ENCODE measurements around the gene PDCD2L.
A peak's percentile ranks its signal among the peaks of the same experiment; 100 is the strongest.
"Not testable (repeated sequence)": the region's sequence is repeated elsewhere in the genome, so short reads cannot be mapped to it uniquely, and the experiment has no call there.

Gene PDCD2L

GRCh38 chr19:34458677-34459076 lies 54.5 kb downstream of the PDCD2L start:
- TF ChIP-seq, protein P1, sequence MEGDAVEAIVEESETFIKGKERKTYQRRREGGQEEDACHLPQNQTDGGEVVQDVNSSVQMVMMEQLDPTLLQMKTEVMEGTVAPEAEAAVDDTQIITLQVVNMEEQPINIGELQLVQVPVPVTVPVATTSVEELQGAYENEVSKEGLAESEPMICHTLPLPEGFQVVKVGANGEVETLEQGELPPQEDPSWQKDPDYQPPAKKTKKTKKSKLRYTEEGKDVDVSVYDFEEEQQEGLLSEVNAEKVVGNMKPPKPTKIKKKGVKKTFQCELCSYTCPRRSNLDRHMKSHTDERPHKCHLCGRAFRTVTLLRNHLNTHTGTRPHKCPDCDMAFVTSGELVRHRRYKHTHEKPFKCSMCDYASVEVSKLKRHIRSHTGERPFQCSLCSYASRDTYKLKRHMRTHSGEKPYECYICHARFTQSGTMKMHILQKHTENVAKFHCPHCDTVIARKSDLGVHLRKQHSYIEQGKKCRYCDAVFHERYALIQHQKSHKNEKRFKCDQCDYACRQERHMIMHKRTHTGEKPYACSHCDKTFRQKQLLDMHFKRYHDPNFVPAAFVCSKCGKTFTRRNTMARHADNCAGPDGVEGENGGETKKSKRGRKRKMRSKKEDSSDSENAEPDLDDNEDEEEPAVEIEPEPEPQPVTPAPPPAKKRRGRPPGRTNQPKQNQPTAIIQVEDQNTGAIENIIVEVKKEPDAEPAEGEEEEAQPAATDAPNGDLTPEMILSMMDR (IDR thresholded peaks at IDR 0.05; ENCODE audit: low read depth, low read length, missing control alignments) = no peak
- no peaks in the 10 kb centered on the region for H3K27me3 ChIP-seq (replicated peaks)
- no peak overlapping the region for H3K27ac ChIP-seq
- DNase-seq = no peak
- no peak overlapping the region for H3K4me3 ChIP-seq (ENCODE audit: low read depth, low read length)
- peaks cover 61% of the 10 kb centered on the region for H3K36me3 ChIP-seq (replicated peaks)
- in situ Hi-C loops (cut with HindIII; ENCODE audit: low pct_ligation_motif_present, low sequenced_read_pairs) = no loop called here

DNA sequence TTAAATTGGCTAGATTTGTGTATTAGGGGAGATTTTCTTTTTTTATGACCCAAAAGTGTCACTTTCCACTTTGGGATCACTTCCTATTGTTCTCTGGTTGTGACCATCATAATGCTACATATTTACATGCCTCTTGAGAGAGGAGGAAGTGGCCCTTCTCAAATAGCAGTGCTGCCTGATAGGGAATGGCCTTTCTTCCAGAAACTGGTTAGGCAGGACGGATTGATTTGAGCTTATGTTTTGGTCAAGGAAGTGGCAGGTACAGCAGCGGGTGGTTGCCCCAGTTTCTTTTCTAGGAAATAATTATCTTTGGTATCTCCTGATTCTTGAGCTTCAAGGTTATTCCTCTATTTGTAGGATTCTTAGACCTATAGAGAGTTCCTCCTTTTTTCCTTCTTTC lies 55.4 kb downstream of the PDCD2L start:
- in situ Hi-C loops (cut with HindIII; ENCODE audit: low pct_ligation_motif_present, low sequenced_read_pairs) = no loop called here
- Histone ChIP-seq H3K36me3 (replicated peaks) (peaks cover 65% of the 10 kb centered on the region), H3K4me3 (ENCODE audit: low read depth, low read length) (no peak overlapping the region)

GRCh38 chr19:34461375-34462100 lies 57.3 kb downstream of the PDCD2L start:
- H3K4me3 ChIP-seq (ENCODE audit: low read depth, low read length) = no peak overlapping the region
- no peak overlapping the region for H3K27ac ChIP-seq
- H3K27me3 ChIP-seq (replicated peaks) = no peaks in the 10 kb centered on the region
- TF ChIP-seq, protein P1 (IDR thresholded peaks at IDR 0.05; ENCODE audit: low read depth, low read length, missing control alignments) = no peak
- DNase-seq = peak; percentile 17
- H3K36me3 ChIP-seq (replicated peaks) = peaks cover 74% of the 10 kb centered on the region
- in situ Hi-C loops (cut with HindIII; ENCODE audit: low pct_ligation_motif_present, low sequenced_read_pairs) = no loop called here

More for the DNA sequence above, 55.4 kb downstream of the PDCD2L start:
- no peak for DNase-seq
- H3K27me3 ChIP-seq (replicated peaks) = no peaks in the 10 kb centered on the region
- H3K27ac ChIP-seq = no peak overlapping the region
- TF ChIP-seq, protein P1 (IDR thresholded peaks at IDR 0.05; ENCODE audit: low read depth, low read length, missing control alignments) = no peak

- H3K27ac ChIP-seq; DNase-seq; H3K4me3 ChIP-seq (ENCODE audit: low read depth, low read length); in situ Hi-C loops (cut with HindIII; ENCODE audit: low pct_ligation_motif_present, low sequenced_read_pairs); H3K27me3 ChIP-seq (replicated peaks): not testable (repeated sequence)
- H3K36me3 ChIP-seq (replicated peaks) = peaks cover 76% of the 10 kb centered on the region
Observed at GRCh38 chr19:34464785-34465184, 60.6 kb downstream of the PDCD2L start.

GRCh38 chr19:34468409-34468808 lies 64.2 kb downstream of the PDCD2L start:
- DNase-seq = no peak
- in situ Hi-C loops (cut with HindIII; ENCODE audit: low pct_ligation_motif_present, low sequenced_read_pairs) = no loop called here
- Histone ChIP-seq H3K4me3 (ENCODE audit: low read depth, low read length) (no peak overlapping the region), H3K27ac (no peak overlapping the region), H3K27me3 (replicated peaks) (no peaks in the 10 kb centered on the region), H3K36me3 (replicated peaks) (peaks cover 71% of the 10 kb centered on the region)
- TF ChIP-seq, protein P1 (IDR thresholded peaks at IDR 0.05; ENCODE audit: low read depth, low read length, missing control alignments) = no peak

DNA sequence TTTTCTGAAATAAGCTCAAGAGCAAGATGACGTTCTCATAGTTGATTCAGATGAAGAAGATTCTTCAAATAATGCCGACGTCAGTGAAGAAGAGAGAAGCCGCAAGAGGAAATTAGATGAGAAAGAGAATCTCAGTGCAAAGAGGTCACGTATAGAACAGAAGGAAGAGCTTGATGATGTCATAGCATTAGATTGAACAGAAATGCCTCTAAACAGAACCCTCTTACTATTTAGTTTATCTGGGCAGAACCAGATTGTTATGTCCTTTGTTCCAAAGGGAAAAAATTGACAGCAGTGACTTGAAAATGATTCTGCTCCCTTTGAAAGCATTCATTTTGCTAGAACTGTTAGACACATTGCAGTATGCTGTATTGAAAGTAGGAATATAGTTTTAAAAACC lies 64.8 kb downstream of the PDCD2L start:
- peaks cover 65% of the 10 kb centered on the region for H3K36me3 ChIP-seq (replicated peaks)
- H3K27ac ChIP-seq; H3K27me3 ChIP-seq (replicated peaks); DNase-seq; H3K4me3 ChIP-seq (ENCODE audit: low read depth, low read length); in situ Hi-C loops (cut with HindIII; ENCODE audit: low pct_ligation_motif_present, low sequenced_read_pairs): not testable (repeated sequence)

All from brain microvascular endothelial cell (primary cell).